OCI-LY3 (cell line): Measurements from ENCODE around the gene CREB3.

ENCODE experiments used
- CTCF ChIP-seq: fragments of 200-600, 300-600 bp; sonication (generic); IDR thresholded peaks from 2 replicates; pipeline ENCODE4 v1.5.1; 2014; ENCODE audit warnings: antibody characterized with exemption, low read length, low read depth
- EZH2phosphoT487 ChIP-seq: fragments of 200-600 bp; shearing (Covaris generic); IDR thresholded peaks from 2 replicates; pipeline ENCODE4 v1.6.1; 2018; ENCODE audit warnings: antibody characterized with exemption, mixed run types, low read depth

- TF ChIP-seq CTCF (no peak), EZH2phosphoT487 (no peak)
Observed at GRCh38 chr9:35719546-35719945, 12.9 kb upstream of the CREB3 start.
